ENCODE results near the gene STK39.

STK39 gene

DNA sequence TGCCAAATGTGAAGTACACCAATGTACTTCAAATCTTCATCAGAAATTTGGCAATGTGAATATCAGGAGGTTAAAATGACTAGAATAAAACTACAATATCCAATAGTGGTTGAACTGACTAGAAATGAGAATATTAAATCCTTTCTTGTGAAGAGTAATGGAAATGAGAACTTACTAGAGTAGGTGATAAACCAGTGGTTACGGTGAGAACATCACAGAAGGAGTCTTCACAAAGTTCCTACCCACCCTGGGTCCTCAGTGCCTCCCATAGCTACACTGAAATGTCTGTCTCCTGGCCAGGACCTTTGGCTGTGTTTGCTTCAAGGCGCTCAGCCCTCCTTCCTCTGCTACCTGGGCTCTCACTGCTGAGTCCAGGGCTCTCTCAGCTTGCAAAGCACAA is 289.7 kb downstream of the STK39 start:
- no peak for DNase-seq (ENCODE audit: low read depth)

- no peak for DNase-seq (ENCODE audit: low read depth)
These were observed 292.0 kb downstream of the STK39 start for GRCh38 chr2:167955264-167955906.

DNA sequence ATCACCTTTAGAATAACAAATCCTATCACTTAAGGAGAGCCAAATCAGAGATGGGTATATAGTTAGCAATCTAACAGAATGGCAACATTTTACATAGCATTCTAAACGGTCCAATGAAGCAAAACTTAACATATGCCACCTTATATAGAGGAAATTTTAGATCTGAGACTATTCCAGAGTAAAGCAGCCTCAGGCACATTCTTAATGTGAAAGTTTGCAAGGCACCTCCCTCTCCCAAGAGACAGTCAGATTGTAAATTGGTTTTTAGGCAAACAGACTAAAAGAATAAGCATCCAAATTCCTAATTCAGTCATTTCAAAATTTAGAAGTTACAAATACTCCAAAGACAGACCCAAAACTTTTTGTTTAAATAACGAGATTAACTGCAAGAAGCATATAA is 292.9 kb downstream of the STK39 start:
- peak; percentile 26 for DNase-seq (ENCODE audit: low read depth)

DNA sequence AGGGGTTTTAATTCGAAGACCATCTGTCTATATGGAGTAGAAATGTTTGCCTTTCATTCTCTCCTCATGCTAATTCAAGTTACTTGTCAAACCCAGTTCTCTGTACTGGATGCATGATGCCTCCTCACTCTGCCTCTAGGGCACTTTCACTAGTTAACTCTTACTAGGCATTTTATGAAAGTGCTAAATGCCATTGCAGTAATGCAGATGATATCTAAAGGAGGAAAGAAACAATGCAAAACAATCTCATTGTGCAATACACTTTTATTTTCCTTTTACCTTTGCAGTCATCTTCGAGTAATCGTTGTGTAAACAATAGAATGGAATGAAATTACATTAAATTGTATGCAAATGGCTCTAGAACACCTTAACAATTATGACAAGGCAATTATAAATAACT is 293.6 kb downstream of the STK39 start:
- DNase-seq (ENCODE audit: low read depth) = no peak

DNA sequence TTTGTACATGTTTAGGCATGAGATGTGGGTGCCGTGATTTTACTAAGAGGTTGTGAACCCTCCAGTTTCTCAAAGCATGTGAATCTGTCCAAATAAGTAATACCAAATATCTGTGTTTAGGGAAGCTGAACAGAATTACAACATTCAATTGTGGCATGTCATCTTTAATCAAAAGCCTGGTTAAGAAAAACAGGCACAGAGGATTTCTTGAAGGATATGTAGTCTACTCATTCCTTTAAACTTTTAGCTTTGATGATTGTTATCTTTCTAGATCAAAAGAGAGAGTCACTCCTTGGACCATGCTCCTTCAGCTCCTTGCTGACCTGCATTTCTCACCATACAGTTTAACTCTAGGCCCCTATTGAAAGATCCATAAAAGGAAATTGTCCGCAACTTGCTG is 296.8 kb downstream of the STK39 start:
- no peak for DNase-seq (ENCODE audit: low read depth)

- no peak for DNase-seq (ENCODE audit: low read depth)
These were observed 301.0 kb downstream of the STK39 start for GRCh38 chr2:167946441-167946841.

- no peak for DNase-seq (ENCODE audit: low read depth)
These were observed 301.6 kb downstream of the STK39 start for GRCh38 chr2:167945660-167946368.

GRCh38 chr2:167944825-167945659 is 302.4 kb downstream of the STK39 start:
- DNase-seq (ENCODE audit: low read depth) = no peak

GRCh38 chr2:167943897-167944296 is 303.5 kb downstream of the STK39 start:
- DNase-seq (ENCODE audit: low read depth) = no peak

DNA sequence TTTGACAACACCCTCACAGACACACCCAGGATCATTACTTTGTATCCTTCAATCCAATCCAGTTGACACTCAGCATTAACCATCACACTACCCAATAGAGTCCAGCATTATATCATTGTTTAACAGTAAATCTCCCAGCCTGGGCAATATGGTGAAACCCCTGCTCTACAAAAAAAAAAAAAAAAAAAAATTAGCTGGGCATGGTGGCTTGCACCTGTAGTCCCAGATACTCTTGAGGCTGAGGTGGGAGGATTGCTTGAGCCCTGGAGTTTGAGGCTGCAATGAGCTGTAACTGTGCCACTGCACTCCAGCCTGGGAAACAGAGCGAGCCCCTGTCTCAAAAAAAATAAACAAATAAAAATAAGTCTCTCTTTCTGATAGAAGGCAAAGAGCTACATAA is 304.0 kb downstream of the STK39 start:
- no peak for DNase-seq (ENCODE audit: low read depth)

DNA sequence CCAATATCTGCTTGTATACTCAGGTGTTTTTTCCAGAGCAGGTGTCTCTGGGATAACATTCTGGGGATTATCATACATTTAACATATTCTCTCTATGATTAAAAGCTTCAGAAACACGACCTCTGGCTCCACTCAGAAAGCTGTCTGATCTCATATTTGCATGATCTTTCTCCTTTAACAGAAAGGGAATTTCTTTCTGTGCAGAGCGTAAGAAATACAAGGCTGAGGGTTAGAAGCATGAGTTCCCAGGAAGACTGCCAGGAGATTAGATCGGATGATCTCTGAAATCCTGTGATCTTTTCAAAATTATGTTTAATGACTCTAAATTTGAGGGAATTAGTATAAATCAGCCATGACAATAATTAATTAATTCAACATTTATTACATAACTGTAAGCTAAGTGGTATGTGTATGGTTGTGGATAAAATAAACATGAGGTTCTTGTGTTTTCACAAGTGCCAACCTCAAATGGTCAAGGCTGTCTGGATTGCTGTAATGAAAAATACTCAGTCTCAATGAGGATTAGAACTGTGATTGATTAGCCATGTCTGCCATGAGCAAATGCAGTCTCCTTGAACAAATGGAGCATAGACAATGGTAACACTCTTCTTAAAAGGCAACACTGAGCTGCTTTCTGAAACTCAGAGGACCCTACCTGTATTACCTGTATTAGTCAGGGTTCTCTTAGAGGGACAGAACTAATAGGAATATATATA is 304.9 kb downstream of the STK39 start:
- DNase-seq (ENCODE audit: low read depth) = no peak

- DNase-seq (ENCODE audit: low read depth) = no peak
These were observed 305.8 kb downstream of the STK39 start for GRCh38 chr2:167941604-167942003.

DNA sequence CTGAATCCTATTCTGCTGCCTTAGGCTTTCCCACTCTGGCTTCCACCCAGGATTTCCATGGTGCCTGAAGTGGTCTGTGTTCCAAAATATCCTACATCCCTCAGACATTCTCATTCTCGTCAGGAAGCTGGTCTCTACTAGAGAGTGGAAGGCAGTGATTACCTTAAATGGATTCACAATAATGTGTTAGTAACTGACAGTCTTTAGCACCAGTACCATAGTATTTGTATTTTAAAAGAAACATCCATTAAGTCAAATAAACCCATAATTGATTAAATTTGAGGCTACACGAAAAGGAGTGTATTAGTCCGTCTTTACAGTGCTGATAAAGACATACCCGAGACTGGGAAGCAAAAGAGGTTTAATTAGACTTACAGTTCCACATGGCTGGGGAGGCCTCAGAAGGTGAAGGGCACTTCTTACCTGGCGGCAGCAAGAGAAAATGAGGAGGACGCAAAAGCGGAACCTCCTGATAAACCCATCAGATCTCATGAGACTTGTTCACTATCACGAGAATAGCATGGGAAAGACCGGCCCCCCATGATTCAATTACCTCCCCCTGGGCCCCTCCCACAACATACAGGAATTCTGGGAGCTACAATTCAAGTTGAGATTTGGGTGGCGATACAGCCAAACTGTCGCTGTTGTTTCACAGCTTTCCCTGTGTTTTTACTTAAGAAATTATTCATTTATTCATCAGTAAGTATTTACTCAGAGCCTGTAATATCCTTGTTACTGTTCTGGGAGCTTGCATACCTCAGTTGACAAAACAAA is 306.5 kb downstream of the STK39 start:
- no peak for DNase-seq (ENCODE audit: low read depth)

GRCh38 chr2:167940346-167940725 is 307.1 kb downstream of the STK39 start:
- peak; percentile 84 for DNase-seq (ENCODE audit: low read depth)

DNA sequence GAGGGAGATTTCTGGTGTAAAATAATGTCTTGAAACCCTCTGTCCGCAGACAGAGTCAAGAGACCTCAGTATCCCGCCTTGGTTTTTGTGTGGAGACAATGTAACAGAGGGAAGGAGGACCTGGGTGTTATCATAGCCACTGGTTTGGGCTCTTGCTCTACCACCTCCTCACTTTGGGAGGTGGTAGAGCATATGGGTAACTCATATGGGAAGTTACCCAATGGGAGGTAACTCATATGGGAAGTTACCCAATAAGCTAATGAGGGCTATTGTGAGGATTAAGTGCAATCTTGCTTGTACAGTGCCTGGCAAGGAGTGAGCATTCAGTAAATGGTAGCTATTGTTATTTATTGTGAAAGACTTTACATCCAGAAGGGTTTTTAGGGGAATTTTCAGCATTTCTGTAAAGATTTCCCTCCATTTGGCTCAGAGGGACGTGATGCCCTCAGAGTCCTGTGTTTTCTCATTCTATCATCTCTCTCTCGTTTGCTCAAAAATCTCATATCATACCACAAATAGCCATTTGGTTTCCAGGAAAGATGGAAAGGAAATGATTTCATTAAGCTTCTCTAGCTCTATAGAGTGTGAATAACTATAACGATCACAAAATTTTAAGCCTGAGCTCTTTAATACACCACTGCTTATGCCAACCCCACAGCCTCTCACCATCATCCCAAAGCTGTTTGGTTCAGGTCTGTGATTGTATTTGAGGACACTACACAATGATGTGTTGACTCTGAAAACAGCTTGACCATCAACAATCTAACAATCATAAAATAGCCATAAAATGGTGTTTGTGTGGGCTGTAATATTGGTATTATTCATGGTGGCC is 307.7 kb downstream of the STK39 start:
- no peak for DNase-seq (ENCODE audit: low read depth)

- no peak for DNase-seq (ENCODE audit: low read depth)
These were observed 310.0 kb downstream of the STK39 start for GRCh38 chr2:167937403-167937802.

- no peak for DNase-seq (ENCODE audit: low read depth)
These were observed 311.6 kb downstream of the STK39 start for GRCh38 chr2:167935803-167936110.

DNA sequence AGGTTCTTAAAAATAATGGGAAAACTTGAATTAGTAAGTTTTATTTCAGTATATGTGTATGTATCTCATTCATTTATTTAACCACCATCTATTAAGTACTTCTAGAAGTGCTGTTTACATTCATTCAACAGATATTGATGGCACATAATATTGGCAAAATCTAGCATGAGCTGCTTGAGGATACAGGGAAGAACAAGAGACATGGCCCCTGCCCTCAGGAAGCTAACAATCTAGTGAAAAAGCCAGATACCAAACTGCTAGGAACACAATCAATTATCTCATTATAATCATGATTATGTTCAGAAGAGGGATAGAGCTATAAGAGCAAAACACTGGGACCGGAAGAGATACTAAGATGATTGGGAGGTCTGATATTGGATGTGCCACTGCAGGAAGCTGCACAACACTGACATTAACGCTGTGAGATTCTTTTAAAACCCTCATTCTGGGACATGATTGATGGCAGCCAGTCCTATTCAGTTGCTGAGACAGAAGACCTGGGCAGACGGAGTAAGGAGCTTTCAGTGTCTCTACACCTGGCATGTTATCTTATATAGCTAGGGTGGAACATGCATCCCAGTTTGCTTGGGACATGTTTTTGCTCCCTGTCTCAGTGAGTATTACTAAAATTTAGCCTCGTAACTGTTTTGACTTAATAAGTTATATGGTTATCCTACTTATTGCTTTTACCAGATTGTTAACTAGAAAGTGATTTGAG is 314.1 kb downstream of the STK39 start:
- DNase-seq (ENCODE audit: low read depth) = no peak

- no peak for DNase-seq (ENCODE audit: low read depth)
These were observed 315.2 kb downstream of the STK39 start for GRCh38 chr2:167932123-167932693.

DNA sequence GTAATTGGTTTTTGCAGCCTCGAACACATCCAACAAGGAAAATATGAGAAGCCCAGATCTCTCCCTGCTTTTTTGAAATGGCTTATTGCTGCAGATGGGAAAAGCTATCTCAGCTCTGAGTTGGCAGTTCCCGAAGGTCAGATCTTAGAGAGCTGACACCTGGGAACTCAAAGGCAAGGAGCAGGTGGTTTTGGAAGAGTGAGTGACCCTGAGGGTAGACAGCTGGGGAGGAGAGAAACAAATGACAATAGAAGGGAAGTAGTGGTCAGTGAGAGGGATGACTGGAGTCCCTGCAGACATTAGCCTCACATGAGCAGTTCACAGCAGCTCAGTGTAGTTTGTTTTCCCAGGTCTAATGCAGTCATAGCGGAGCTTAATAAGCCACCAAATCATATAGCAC is 317.9 kb downstream of the STK39 start:
- no peak for DNase-seq (ENCODE audit: low read depth)
